NCI-H446 treated with DMSO at 0.1 percent for 48 hours (cell line): Measurements from ENCODE around the gene TANC2.

Experiments used
- DNase-seq: peaks from one replicate; lab custom pipeline; 2025; lab: John Stamatoyannopoulos, UW

TANC2 gene

DNA sequence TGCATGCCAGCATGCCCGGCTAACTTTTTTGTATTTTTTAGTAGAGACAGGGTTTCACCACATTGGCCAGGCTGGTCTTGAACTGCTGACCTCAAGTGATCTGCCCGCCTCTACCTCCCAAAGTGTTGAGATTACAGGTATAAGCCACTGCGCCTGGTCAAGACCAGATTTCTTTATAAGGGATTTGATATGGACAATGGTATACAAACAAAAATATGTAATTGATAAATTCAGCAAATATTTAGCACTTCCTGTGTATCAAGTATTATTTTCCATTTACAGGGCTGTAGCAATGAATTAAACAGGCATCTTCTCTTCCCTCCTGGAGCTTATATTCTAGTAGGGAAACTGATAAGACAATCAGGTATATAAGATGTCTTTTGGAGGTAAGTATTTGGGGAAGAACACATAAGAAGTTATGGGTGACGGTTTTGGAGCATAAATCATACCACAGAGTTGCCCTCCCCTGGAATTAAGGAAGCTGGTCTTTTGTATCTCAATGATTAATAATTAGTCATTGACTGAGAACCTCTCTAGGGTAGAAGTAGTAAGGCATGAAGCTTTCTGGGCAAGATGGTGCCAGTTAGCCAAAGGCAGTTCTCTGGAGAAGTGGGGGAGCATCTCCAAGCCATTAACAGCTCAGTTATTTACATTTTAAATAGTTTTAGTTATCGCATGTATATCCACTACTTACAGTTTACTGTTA is 35.8 kb downstream of the TANC2 start:
- DNase-seq: no peak

DNA sequence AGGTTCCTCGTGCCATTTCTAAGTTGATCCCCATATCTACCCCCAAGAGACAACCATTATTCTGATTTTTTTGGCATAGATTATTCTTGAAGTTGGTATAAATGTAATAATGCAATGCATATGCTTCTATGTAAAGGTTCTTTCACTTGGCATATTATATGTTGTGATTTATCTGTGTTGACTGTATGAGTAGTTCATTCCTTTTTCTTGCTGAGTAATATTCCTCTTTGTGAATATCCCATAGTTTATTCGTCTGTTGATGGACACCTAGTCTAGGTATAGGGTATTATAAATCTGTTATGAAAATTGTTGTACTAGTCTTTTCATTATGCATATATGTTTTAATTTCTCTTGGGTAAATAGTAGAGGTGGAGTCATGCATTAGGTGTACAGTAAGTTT is 36.6 kb downstream of the TANC2 start:
- DNase-seq: no peak

DNA sequence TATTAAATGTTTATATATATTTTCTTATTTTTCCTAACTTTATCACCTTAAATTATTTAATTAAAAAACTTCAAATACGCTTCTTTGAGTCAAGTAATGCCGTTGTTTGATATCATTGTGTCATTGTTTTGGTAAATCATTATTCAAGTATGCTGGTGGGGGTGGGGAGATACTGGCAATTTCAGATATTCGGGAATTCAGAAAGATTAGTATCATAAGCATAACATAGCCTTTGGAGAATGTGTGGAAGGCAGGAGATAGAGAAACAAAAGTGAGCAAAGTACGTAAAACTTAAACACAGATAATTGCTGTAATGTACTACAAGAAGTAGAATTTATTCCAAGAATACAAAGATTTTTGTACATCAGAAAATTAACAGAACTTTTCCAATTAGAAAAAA is 49.8 kb downstream of the TANC2 start:
- no peak for DNase-seq
